Sigmoid colon (tissue), 7 donors: ENCODE data around the gene NT5DC1. TPM values are rescaled to one million over a fixed set of nuclear protein-coding genes. Genes with fewer than 3 reads are reported as not detected.

Experiments used
- DNase-seq: peaks from one replicate; pipeline ENCODE4 v3.0.0-alpha.2; 2019
- H3K27ac ChIP-seq, 4 donors: fragments of 200-600 bp; sonication (generic); one replicate each; pipeline ENCODE4 v1.5.1; 2016 to 2019; ENCODE audit warnings: mild to moderate bottlenecking in 1 of 4
- H3K27me3 ChIP-seq, 3 donors: fragments of 200-600 bp; sonication (generic); one replicate each; pipeline ENCODE4 v1.5.1; 2019; ENCODE audit warnings: mild to moderate bottlenecking in 1 of 3
- H3K36me3 ChIP-seq, 4 donors: fragments of 200-600 bp; sonication (generic); one replicate each; pipeline ENCODE4 v1.5.1; 2016 to 2019
- H3K4me1 ChIP-seq, 4 donors: fragments of 200-600 bp; sonication (generic); one replicate each; pipeline ENCODE4 v1.5.1; 2017 to 2019
- H3K4me3 ChIP-seq, 4 donors: fragments of 200-600 bp; sonication (generic); one replicate each; pipeline ENCODE4 v1.5.1; 2017 to 2019; ENCODE audit warnings: mild to moderate bottlenecking in 2 of 4, moderate library complexity in 1 of 4
- H3K9me3 ChIP-seq, 4 donors: fragments of 200-600 bp in 3 of 4; sonication (generic) in 3 of 4; one replicate each; pipeline versions ENCODE4 v1.5.1 to v1.6.1; 2013 to 2019
- EP300 ChIP-seq, 4 donors: sonication (generic); formaldehyde crosslinking; IDR thresholded peaks; one replicate each; pipeline ENCODE4 v1.6.1; 2017; ENCODE audit warnings: antibody characterized with exemption in 4 of 4
- POLR2A ChIP-seq, 2 donors: fragments of 450-650 bp; IDR thresholded peaks; one replicate each; pipeline ENCODE4 v1.6.1; 2016; ENCODE audit warnings: antibody characterized with exemption in 2 of 2, mild to moderate bottlenecking in 2 of 2, moderate library complexity in 2 of 2
- POLR2AphosphoS5 ChIP-seq, 4 donors: sonication (generic); formaldehyde crosslinking; IDR thresholded peaks; one replicate each; pipeline ENCODE4 v1.6.1; 2017; ENCODE audit warnings: antibody characterized with exemption in 4 of 4
- WGBS, 2 donors: extraction: QIAGEN DNeasy Blood & Tissue Kit; methylation state at CpG; one replicate each; pipeline ENCODE4 v1.1.7; 2013; 5-methylcytosine and 5-hydroxymethylcytosine counted together
- intact Hi-C: fragments of 100-400 bp; cut with DNase I; formaldehyde crosslinking; loops from one replicate; pipeline ENCODE4 v1.15.1; 2023
- polyA plus RNA-seq, 3 donors: library from polyadenylated mRNA; stranded (reverse); fragments of 200-250 nt; gene quantifications; one replicate each; pipeline ENCODE4 v1.2.3, GENCODE V29; 2013
- total RNA-seq, 4 donors: library from RNA; depleted of rRNA; stranded (reverse); fragments of >200 nt; gene quantifications; one replicate each; pipeline ENCODE4 v1.1.0, GENCODE V29; 2016
- TF ChIP-seq, protein P1 (sequence below), 4 experiments: fragments of 450-650 bp in 3 of 4; fragments of 200-600 bp in 1 of 4; IDR thresholded peaks; one replicate each; pipeline ENCODE4 v1.5.1; 2016 to 2019; ENCODE audit warnings: antibody characterized with exemption in 4 of 4, mild to moderate bottlenecking in 3 of 4, moderate library complexity in 2 of 4
- donor health status: healthy with polysubstance abuse.
- donor health status: Bipolar disorder and iron deficiency.
- donor health status: healthy.

NT5DC1 gene
- total and polyA plus RNA-seq, 7 donors, result 8.2 to 21.7 (median 9.9) TPM

DNA sequence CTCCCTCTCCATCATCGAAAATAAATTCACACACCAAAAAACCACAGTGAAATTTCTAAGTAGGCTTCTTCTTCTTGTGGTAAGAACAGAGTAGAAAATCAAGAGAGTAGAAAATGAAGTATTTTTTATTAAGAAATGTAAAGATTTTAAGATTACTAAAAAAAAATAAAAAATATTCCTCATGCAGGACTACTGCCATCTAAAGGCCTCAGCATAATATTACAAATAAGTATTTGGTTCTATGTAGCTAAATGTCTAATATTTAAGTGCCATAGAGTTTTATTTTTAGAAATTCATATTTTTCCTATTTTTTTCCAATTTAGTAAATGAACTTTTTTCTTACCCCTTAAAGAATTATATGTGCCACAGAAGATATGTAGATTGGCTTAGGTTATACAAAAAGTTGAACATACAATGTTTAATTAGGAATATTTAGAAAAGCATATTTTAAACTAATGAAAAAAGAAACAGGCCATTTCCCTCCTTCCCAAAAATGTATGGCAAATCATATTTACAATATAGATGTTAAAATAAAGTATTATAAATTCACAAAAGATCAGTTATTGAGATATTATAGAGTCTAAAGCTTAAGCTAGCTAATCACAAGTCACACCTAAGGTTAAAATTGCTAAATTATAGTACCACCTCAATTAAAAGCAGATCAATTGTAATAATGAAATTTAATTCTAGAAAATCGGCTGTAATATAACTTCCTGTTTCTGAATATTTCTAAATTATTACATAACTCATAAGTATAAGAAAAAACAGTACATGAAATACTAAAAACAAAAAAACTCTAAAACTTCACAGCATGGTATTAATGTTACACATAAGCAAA is 3.5 kb upstream of the NT5DC1 start:
- Histone ChIP-seq H3K4me1 (peaks cover 0 to 9% (median 9%) of the 10 kb centered on the region in 4 donors), H3K27me3 (no peaks in the 10 kb centered on the region), H3K4me3 (no peak overlapping the region), H3K27ac (no peak overlapping the region), H3K36me3 (no peaks in the 10 kb centered on the region), H3K9me3 (peaks cover 0 to 7% (median 5%) of the 10 kb centered on the region in 4 donors)
- TF ChIP-seq POLR2A (IDR thresholded peaks at IDR 0.05), result no peak
- TF ChIP-seq, protein P1, sequence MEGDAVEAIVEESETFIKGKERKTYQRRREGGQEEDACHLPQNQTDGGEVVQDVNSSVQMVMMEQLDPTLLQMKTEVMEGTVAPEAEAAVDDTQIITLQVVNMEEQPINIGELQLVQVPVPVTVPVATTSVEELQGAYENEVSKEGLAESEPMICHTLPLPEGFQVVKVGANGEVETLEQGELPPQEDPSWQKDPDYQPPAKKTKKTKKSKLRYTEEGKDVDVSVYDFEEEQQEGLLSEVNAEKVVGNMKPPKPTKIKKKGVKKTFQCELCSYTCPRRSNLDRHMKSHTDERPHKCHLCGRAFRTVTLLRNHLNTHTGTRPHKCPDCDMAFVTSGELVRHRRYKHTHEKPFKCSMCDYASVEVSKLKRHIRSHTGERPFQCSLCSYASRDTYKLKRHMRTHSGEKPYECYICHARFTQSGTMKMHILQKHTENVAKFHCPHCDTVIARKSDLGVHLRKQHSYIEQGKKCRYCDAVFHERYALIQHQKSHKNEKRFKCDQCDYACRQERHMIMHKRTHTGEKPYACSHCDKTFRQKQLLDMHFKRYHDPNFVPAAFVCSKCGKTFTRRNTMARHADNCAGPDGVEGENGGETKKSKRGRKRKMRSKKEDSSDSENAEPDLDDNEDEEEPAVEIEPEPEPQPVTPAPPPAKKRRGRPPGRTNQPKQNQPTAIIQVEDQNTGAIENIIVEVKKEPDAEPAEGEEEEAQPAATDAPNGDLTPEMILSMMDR (IDR thresholded peaks at IDR 0.05), result peak in 2 of 4 experiments; percentile 21 to 41
- WGBS, 2 donors, result 30 to 59% methylated on average over 2 of the region's 2 CpGs
- intact Hi-C loops, result no loop called here
- DNase-seq, result no peak

- Histone ChIP-seq H3K4me1 (peaks cover 0 to 15% (median 10%) of the 10 kb centered on the region in 4 donors), H3K9me3 (peaks cover 0 to 7% (median 5%) of the 10 kb centered on the region in 4 donors), H3K27ac (no peak overlapping the region), H3K4me3 (no peak overlapping the region), H3K36me3 (no peaks in the 10 kb centered on the region), H3K27me3 (no peaks in the 10 kb centered on the region)
- intact Hi-C loops, result no loop called here
- 81 to 82% methylated on average over 1 of the region's 1 CpG for WGBS, 2 donors
- DNase-seq, result no peak
- TF ChIP-seq POLR2AphosphoS5 (IDR thresholded peaks at IDR 0.05), result no peak
- TF ChIP-seq EP300 (IDR thresholded peaks at IDR 0.05), result no peak
- TF ChIP-seq POLR2A (IDR thresholded peaks at IDR 0.05), result no peak
- TF ChIP-seq, protein P1 (IDR thresholded peaks at IDR 0.05), result no peak
These were observed 1.6 kb upstream of the NT5DC1 start for GRCh38 chr6:116099036-116099435.

GRCh38 chr6:116101302-116101718 is 657 bp downstream of the NT5DC1 start:
- Histone ChIP-seq H3K4me1 (peaks cover 0 to 22% (median 19%) of the 10 kb centered on the region in 4 donors), H3K4me3 (peak overlapping the region; percentile 71 to 77 (median 74)), H3K36me3 (no peaks in the 10 kb centered on the region), H3K9me3 (peaks cover 0 to 1% (median 0%) of the 10 kb centered on the region in 4 donors), H3K27ac (peak overlapping the region; percentile 93 to 97 (median 94)), H3K27me3 (no peaks in the 10 kb centered on the region)
- intact Hi-C loops, result loop anchor here (2.0 kb wide), 1 partner anchor 91 kb away; no protein-coding TSS in a partner anchor
- no peak for TF ChIP-seq POLR2A (IDR thresholded peaks at IDR 0.05)
- TF ChIP-seq POLR2AphosphoS5 (IDR thresholded peaks at IDR 0.05), result no peak
- TF ChIP-seq, protein P1 (IDR thresholded peaks at IDR 0.05), result no peak
- TF ChIP-seq EP300 (IDR thresholded peaks at IDR 0.05), result no peak
- DNase-seq, result no peak
- 1% methylated on average over 12 of the region's 12 CpGs for WGBS, 2 donors

GRCh38 chr6:116101790-116102189 is 1.1 kb downstream of the NT5DC1 start:
- intact Hi-C loops, result loop anchor here (2.0 kb wide), 1 partner anchor 91 kb away; no protein-coding TSS in a partner anchor
- no peak for DNase-seq
- Histone ChIP-seq H3K9me3 (no peaks in the 10 kb centered on the region), H3K4me1 (peaks cover 0 to 22% (median 19%) of the 10 kb centered on the region in 4 donors), H3K27ac (peak overlapping the region; percentile 93 to 97 (median 94)), H3K4me3 (peak overlapping the region; percentile 71 to 77 (median 74)), H3K36me3 (peaks cover 0 to 3% (median 0%) of the 10 kb centered on the region in 4 donors), H3K27me3 (no peaks in the 10 kb centered on the region)
- no peak for TF ChIP-seq POLR2A (IDR thresholded peaks at IDR 0.05)
- WGBS, 2 donors, result 48 to 60% methylated on average over 2 of the region's 2 CpGs

- H3K4me3 ChIP-seq, result no peak overlapping the region
- peaks cover 0 to 5% (median 0%) of the 10 kb centered on the region in 4 donors for H3K36me3 ChIP-seq
- 85 to 87% methylated on average over 4 of the region's 4 CpGs for WGBS, 2 donors
- H3K27ac ChIP-seq, result no peak overlapping the region
- no peak for DNase-seq
- no peaks in the 10 kb centered on the region for H3K9me3 ChIP-seq
- H3K4me1 ChIP-seq, result peaks cover 0 to 22% (median 19%) of the 10 kb centered on the region in 4 donors
- no peaks in the 10 kb centered on the region for H3K27me3 ChIP-seq
- TF ChIP-seq POLR2AphosphoS5 (IDR thresholded peaks at IDR 0.05) (no peak), EP300 (IDR thresholded peaks at IDR 0.05) (no peak), POLR2A (IDR thresholded peaks at IDR 0.05) (no peak)
- TF ChIP-seq, protein P1 (IDR thresholded peaks at IDR 0.05), result no peak
- intact Hi-C loops, result no loop called here
These were observed 2.2 kb downstream of the NT5DC1 start for GRCh38 chr6:116102873-116103272.
